Measurements from ENCODE around the gene SLC30A9.

The SLC30A9 gene

DNA sequence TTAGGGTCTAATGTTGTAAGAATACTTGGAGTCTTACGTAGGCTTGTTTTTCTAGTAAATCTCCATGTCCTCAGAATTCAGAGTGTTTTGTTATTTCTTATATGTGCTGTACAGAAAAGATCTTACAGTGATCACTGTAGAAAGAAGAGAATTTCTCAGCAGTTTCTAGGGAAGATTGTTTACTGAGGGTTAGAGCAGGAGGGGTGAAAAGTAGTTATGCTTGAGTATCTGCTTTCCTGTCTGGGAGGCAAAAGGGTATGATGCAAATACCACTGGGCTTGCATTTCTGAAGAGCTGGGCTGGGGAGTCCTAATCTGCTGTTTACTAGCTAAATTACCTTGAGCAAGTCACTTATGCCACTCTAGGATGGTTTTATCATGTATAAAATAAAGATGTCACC lies 84.0 kb downstream of the SLC30A9 start:
- TF ChIP-seq, protein P1, sequence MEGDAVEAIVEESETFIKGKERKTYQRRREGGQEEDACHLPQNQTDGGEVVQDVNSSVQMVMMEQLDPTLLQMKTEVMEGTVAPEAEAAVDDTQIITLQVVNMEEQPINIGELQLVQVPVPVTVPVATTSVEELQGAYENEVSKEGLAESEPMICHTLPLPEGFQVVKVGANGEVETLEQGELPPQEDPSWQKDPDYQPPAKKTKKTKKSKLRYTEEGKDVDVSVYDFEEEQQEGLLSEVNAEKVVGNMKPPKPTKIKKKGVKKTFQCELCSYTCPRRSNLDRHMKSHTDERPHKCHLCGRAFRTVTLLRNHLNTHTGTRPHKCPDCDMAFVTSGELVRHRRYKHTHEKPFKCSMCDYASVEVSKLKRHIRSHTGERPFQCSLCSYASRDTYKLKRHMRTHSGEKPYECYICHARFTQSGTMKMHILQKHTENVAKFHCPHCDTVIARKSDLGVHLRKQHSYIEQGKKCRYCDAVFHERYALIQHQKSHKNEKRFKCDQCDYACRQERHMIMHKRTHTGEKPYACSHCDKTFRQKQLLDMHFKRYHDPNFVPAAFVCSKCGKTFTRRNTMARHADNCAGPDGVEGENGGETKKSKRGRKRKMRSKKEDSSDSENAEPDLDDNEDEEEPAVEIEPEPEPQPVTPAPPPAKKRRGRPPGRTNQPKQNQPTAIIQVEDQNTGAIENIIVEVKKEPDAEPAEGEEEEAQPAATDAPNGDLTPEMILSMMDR (IDR thresholded peaks at IDR 0.05; ENCODE audit: low read depth, low read length, missing control alignments): no peak
- in situ Hi-C loops (cut with HindIII; ENCODE audit: low sequenced_read_pairs): no loop called here
- H3K4me3 ChIP-seq (ENCODE audit: low read depth, low read length): no peak overlapping the region
- no peak for DNase-seq (ENCODE audit: low read depth)

- TF ChIP-seq, protein P1 (IDR thresholded peaks at IDR 0.05; ENCODE audit: low read depth, low read length, missing control alignments): no peak
- H3K4me3 ChIP-seq (ENCODE audit: low read depth, low read length): no peak overlapping the region
- in situ Hi-C loops (cut with HindIII; ENCODE audit: low sequenced_read_pairs): no loop called here
- DNase-seq (ENCODE audit: low read depth): no peak
Observed at GRCh38 chr4:42078184-42078801, 88.0 kb downstream of the SLC30A9 start.

DNA sequence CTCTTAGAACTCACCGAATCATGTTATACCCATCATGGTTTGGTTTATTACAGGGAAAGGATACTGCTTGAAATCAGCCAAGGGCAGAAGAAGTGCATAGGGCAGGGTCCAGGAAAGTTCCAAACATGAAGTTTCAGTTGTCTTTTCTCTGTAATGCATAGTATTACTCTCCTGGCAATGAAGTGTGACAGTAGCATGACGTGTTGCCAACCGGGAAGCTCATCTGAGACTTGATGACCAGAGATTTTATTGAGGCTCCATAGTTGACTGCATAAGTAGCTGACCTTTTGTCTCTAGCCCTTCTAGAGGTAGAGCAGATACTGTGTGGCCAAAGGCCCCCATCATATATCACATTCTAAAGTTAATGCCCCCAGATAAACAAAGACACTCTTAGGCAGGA lies 90.0 kb downstream of the SLC30A9 start:
- no peak for DNase-seq (ENCODE audit: low read depth)
- in situ Hi-C loops (cut with HindIII; ENCODE audit: low sequenced_read_pairs): no loop called here
- no peak overlapping the region for H3K4me3 ChIP-seq (ENCODE audit: low read depth, low read length)
- TF ChIP-seq, protein P1 (IDR thresholded peaks at IDR 0.05; ENCODE audit: low read depth, low read length, missing control alignments): no peak

DNA sequence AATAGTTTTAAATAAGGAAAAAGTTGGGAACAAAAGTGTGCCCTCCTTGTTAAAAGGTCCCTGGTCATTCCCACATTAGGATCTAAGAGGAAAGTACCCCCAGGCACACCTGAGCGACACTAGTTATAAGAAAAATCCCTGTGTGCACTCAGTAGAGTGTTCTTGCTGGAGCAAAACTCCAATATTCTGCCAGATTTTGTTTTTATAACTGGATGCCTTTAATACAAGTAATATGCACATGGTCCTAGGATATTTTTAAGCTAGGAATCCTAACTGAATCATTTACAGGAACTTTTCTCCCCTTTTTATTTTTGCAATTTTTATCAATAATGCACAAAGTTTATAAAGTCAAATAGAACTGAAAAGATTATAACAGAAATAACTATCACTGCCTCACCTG lies 93.5 kb downstream of the SLC30A9 start:
- TF ChIP-seq, protein P1 (IDR thresholded peaks at IDR 0.05; ENCODE audit: low read depth, low read length, missing control alignments): no peak
- no peak for DNase-seq (ENCODE audit: low read depth)
- in situ Hi-C loops (cut with HindIII; ENCODE audit: low sequenced_read_pairs): no loop called here
- no peak overlapping the region for H3K4me3 ChIP-seq (ENCODE audit: low read depth, low read length)

DNA sequence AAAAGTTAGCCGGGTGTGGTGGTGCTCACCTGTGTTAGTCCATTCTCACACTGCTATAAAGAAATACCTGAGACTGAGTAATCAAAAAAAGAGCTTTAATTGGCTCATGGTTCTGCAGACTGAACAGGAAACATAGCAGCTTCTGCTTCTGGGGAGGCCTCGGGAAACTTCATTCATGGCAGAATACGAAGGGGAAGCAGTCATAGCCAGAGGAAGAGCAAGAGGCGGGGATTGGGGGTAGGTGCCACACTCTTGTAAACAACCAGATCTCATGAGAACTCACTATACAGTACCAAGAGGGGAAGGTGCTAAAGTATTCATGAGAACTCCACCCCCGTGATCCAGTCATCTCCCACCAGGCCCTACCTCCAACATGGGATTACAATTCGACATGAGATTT lies 98.1 kb downstream of the SLC30A9 start:
- TF ChIP-seq, protein P1 (IDR thresholded peaks at IDR 0.05; ENCODE audit: low read depth, low read length, missing control alignments): no peak
- in situ Hi-C loops (cut with HindIII; ENCODE audit: low sequenced_read_pairs): no loop called here

GRCh38 chr4:42101446-42101975 lies 111.2 kb downstream of the SLC30A9 start:
- DNase-seq (ENCODE audit: low read depth): no peak
- TF ChIP-seq, protein P1 (IDR thresholded peaks at IDR 0.05; ENCODE audit: low read depth, low read length, missing control alignments): no peak
- H3K4me3 ChIP-seq (ENCODE audit: low read depth, low read length): no peak overlapping the region

More for the DNA sequence above, 98.1 kb downstream of the SLC30A9 start:
- no peak for DNase-seq (ENCODE audit: low read depth)
- H3K4me3 ChIP-seq (ENCODE audit: low read depth, low read length): no peak overlapping the region

More at GRCh38 chr4:42101446-42101975, 111.2 kb downstream of the SLC30A9 start:
- in situ Hi-C loops (cut with HindIII; ENCODE audit: low sequenced_read_pairs): no loop called here
